IPS-18a (cell line): ENCODE results near the gene TMPO.
"Not testable (repeated sequence)": the region's sequence is repeated elsewhere in the genome, so short reads cannot be mapped to it uniquely, and the experiment has no call there.

Experiments
- H3K27ac ChIP-seq: one replicate; pipeline ENCODE4 v1.5.1; 2013; ENCODE audit warnings: low read length
- H3K27me3 ChIP-seq: one replicate; pipeline ENCODE4 v1.6.1; 2013; ENCODE audit warnings: mild to moderate bottlenecking, low read length; ENCODE audit not compliant: control insufficient read depth, insufficient read depth
- H3K36me3 ChIP-seq: one replicate; pipeline ENCODE4 v1.6.1; 2013; ENCODE audit warnings: low read depth, low read length; ENCODE audit not compliant: control insufficient read depth
- H3K4me1 ChIP-seq: one replicate; pipeline ENCODE4 v1.6.1; 2013; ENCODE audit warnings: low read depth, low read length; ENCODE audit not compliant: control insufficient read depth
- H3K4me3 ChIP-seq: one replicate; pipeline ENCODE4 v1.5.1; 2013; ENCODE audit warnings: low read length
- H3K9ac ChIP-seq: one replicate; pipeline ENCODE4 v1.6.1; 2013; ENCODE audit warnings: mild to moderate bottlenecking, low read length, moderate library complexity
- H3K9me3 ChIP-seq: one replicate; pipeline ENCODE4 v1.6.1; 2013; ENCODE audit warnings: low read depth, low read length; ENCODE audit not compliant: control insufficient read depth

The TMPO gene

DNA sequence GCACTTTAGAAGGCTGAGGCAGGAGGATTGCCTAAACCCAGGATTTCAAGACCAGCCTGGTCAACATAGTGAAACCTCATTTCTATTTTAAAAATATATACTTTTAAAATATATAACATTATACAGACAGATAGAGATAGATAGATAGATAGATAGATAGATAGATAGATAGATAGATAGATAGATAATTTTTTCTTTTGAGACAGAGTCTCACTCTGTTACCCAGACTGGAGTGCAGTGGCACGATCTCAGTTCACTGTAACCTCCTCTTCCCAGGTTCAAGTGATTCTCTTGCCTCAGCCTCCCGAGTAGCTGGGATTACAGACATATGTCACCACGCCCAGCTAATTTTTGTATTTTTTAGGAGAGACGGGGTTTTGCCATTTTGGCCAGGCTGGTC, 42.7 kb downstream of the TMPO start:
- H3K9me3 ChIP-seq, H3K4me3 ChIP-seq, H3K9ac ChIP-seq, H3K27ac ChIP-seq, H3K36me3 ChIP-seq, H3K4me1 ChIP-seq, H3K27me3 ChIP-seq: not testable (repeated sequence)

DNA sequence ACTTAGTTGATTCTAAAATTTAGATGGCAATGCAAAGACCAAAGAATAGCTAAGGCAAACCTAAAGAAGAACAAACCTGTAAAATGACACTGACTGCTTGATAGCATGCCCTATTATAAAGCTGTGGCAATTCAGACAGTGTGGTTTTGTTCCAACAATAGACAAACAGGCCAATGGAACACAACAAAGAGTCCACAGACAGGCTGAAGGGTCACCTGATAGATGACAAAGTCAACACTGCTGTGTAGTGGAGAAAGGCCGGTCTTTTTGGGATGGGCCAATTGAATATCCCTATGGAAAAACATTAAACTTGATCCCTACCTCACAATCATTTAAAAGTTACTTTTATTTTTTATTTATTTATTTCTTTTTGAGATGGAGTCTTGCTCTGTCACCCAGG, 44.3 kb downstream of the TMPO start:
- no peak overlapping the region for H3K4me3 ChIP-seq
- H3K27me3 ChIP-seq, result no peaks in the 10 kb centered on the region
- H3K27ac ChIP-seq, result no peak overlapping the region
- no peak overlapping the region for H3K9ac ChIP-seq
- no peaks in the 10 kb centered on the region for H3K4me1 ChIP-seq
- no peaks in the 10 kb centered on the region for H3K9me3 ChIP-seq
- no peaks in the 10 kb centered on the region for H3K36me3 ChIP-seq

DNA sequence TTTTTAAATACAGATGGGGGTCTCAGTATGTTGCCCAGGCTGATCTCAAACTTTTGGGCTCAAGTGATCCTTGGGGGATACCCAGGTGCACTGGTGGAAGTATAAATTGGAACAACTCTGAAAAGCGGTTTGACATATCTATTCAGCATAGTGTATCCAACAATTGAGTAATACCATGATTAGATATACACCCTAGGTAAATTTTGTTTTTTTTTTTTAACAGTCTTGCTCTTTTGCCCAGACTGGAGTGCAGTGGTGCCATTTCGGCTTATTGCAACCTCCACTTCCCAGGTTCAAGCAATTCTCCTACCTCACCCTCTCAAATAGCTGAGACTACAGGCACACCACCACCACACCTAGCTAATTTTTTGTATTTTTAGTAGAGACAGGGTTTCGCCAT, 46.5 kb downstream of the TMPO start:
- Histone ChIP-seq H3K9ac (no peak overlapping the region), H3K36me3 (no peaks in the 10 kb centered on the region), H3K4me1 (no peaks in the 10 kb centered on the region), H3K27me3 (no peaks in the 10 kb centered on the region), H3K4me3 (no peak overlapping the region), H3K9me3 (no peaks in the 10 kb centered on the region), H3K27ac (no peak overlapping the region)

DNA sequence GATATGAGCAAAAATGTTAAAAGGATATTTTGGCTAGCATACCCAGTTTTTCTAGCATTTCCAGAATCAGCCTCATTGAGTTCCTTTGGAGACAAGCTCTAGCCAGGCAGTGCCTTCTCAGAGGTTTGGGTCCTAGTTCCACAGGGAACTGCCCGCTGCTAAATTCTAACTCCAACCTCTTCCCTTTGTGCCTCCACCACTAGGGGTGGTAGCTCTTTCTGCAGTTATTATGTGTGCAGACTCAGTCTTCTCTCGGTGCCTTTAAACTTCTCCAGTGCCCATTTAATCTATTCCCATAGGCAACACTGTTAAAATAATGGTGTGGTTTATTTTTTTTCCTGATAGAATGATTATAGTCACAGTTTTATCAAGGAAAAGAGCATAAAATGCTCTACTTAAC, 56.6 kb downstream of the TMPO start:
- Histone ChIP-seq H3K27ac (no peak overlapping the region), H3K4me1 (no peaks in the 10 kb centered on the region), H3K9ac (no peak overlapping the region), H3K4me3 (no peak overlapping the region), H3K9me3 (no peaks in the 10 kb centered on the region), H3K36me3 (no peaks in the 10 kb centered on the region), H3K27me3 (no peaks in the 10 kb centered on the region)

DNA sequence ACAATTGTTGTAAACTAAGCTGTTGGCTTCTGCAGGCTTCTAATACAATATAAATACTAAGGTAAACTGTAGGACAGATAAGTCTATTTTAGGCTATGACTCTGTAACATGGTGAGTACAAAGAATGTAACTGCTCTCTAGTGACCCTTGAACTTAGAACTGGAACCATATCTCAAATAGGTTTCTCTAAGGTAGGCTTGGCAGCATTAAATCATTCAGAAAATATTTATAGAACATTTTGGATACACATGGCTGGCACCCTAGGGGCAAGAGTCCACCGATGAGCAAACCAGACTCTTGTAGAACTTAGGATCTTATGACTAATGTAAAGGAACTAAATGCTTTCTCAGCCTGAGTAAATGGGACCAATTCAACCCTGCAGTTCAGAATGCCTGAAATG, 58.7 kb downstream of the TMPO start:
- H3K27me3 ChIP-seq, result no peaks in the 10 kb centered on the region
- H3K9me3 ChIP-seq, result no peaks in the 10 kb centered on the region
- H3K36me3 ChIP-seq, result no peaks in the 10 kb centered on the region
- no peak overlapping the region for H3K9ac ChIP-seq
- H3K27ac ChIP-seq, result no peak overlapping the region
- H3K4me1 ChIP-seq, result no peaks in the 10 kb centered on the region
- H3K4me3 ChIP-seq, result no peak overlapping the region

DNA sequence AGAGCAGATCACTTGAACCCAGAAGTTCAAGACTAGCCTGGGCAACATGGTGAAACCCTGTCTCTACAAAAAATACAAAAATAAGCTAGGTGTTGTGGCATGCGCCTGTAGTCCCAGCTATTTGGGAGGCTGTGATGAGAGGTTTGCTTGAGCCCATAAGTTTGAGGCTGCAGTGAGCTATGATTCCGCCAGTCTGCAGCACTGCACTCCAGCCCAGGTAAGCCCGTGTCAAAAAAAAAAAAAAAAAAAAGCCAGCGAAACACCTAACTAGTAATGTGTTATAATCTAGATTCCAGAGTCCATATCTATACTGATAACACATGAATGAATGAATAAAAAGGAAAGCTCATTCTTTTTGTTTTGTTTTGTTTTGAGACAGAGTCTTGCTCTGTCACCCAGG, 59.6 kb downstream of the TMPO start:
- H3K27me3 ChIP-seq, result no peaks in the 10 kb centered on the region
- no peak overlapping the region for H3K4me3 ChIP-seq
- H3K4me1 ChIP-seq, result no peaks in the 10 kb centered on the region
- H3K9ac ChIP-seq, result no peak overlapping the region
- H3K36me3 ChIP-seq, result no peaks in the 10 kb centered on the region
- no peak overlapping the region for H3K27ac ChIP-seq
- no peaks in the 10 kb centered on the region for H3K9me3 ChIP-seq

DNA sequence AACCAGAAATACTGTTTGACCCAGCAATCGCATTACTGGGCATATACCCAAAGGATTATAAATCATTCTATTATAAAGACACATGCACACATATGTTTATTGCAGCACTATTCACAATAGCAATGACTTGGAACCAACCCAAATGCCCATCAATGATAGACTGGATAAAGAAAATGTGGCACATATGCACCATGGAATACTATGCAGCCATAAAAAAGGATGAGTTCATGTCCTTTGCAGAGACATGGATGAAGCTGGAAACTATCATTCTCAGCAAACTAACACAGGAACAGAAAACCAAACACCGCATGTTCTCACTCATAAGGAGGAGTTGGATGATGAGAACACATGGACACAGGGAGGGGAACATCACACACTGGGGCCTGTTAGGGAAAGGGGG, 61.4 kb downstream of the TMPO start:
- not testable (repeated sequence) for H3K9ac ChIP-seq, H3K4me3 ChIP-seq, H3K4me1 ChIP-seq, H3K9me3 ChIP-seq, H3K27me3 ChIP-seq, H3K27ac ChIP-seq, H3K36me3 ChIP-seq

DNA sequence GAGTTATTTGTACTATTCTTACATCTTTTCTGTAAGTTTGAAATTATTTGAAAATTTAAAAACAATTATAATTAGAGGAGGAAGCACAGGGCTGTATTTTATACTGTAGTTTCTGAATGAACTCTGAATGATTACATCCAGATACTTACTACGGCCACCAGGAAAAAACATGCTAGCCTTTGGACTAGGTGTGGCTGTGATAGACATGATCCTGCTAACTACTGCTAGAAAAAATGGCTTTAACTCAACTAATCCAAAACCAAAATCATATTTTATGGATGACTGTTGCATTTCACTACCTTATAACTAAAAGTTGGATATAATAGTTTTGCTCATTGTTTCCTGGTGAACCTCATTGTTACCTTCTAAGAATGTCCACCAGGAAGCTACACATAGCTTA, 63.0 kb downstream of the TMPO start:
- Histone ChIP-seq H3K9ac (no peak overlapping the region), H3K4me1 (no peaks in the 10 kb centered on the region), H3K4me3 (no peak overlapping the region), H3K27me3 (no peaks in the 10 kb centered on the region), H3K9me3 (no peaks in the 10 kb centered on the region), H3K27ac (no peak overlapping the region), H3K36me3 (no peaks in the 10 kb centered on the region)

DNA sequence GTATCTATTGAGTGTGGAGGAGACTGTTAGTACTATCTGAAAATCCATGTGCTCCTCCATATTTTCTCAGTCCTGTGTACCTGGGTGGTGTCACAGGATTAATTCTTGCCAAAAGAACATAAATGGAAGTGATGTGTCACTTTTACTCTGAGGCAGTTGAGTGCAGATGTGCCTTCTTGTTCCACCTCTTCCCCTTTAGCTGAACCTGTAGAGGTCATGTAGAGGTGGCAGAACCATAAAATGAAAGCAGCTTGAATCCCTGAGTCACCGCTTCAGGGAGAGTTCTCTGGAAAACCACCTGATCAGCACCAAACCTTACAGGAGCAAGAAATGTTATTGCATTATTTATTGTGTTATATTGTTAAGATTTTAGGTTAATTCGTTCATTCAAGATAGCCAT, 63.4 kb downstream of the TMPO start:
- H3K27ac ChIP-seq, result no peak overlapping the region
- H3K27me3 ChIP-seq, result no peaks in the 10 kb centered on the region
- H3K4me3 ChIP-seq, result no peak overlapping the region
- H3K36me3 ChIP-seq, result no peaks in the 10 kb centered on the region
- H3K9ac ChIP-seq, result no peak overlapping the region
- H3K9me3 ChIP-seq, result no peaks in the 10 kb centered on the region
- H3K4me1 ChIP-seq, result no peaks in the 10 kb centered on the region

DNA sequence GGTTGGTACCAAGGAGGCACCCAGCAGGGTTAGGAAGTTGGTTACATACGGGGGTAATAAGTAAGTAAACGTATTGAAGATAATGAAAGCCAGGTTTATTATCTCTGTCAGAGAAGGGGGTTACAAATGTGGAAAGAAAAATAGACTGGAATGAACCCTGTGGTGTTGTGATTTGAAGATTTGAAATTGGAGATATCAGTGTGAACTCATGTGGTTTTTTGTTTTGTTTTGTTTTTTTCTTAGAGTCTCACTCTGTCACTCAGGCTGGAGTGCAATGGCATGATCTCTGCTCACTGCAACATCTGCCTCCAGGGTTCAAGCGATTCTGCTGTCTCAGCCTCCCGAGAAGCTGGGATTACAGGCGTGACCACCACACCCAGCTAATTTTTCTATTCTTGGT, 64.0 kb downstream of the TMPO start:
- Histone ChIP-seq H3K27ac (no peak overlapping the region), H3K9me3 (no peaks in the 10 kb centered on the region), H3K36me3 (no peaks in the 10 kb centered on the region)

DNA sequence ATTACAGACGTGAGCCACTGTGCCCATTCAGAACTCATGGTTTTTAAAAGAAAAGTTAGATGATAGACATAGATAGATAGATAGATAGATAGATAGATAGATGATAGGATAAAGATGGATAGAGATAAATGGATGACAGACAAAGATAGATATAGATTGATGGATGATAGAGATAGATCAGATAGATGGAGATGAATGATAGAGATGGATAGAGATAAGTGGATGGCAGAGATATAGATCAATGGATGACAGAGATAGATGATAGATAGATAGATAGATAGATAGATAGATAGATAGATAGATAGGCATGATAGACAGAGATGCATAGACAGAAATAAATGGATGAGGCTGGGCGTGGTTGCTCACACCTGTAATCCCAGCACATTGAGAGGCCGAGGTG, 64.4 kb downstream of the TMPO start:
- Histone ChIP-seq H3K27me3 (no peaks in the 10 kb centered on the region), H3K4me3 (no peak overlapping the region), H3K9ac (no peak overlapping the region), H3K9me3 (no peaks in the 10 kb centered on the region), H3K36me3 (no peaks in the 10 kb centered on the region), H3K27ac (no peak overlapping the region), H3K4me1 (no peaks in the 10 kb centered on the region)

More for the DNA sequence above, 64.0 kb downstream of the TMPO start:
- no peaks in the 10 kb centered on the region for H3K27me3 ChIP-seq
- no peak overlapping the region for H3K9ac ChIP-seq
- no peaks in the 10 kb centered on the region for H3K4me1 ChIP-seq
- H3K4me3 ChIP-seq, result no peak overlapping the region

DNA sequence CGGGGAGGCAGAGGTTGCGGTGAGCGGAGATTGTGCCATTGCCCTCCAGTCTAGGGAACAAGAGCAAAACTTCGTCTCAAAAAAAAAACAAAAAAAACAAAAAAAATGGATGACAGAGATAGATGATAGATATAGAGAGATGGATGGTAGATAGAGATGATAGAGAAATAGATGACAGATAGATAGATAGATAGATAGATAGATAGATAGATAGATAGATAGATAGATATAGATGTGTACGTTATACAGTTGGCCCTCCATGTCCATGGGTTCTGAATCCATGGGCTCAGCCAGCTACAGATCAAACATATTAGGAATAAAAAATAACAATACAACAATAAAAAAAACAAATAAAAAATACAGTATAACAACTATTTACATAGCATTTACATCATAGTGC, 65.3 kb downstream of the TMPO start:
- Histone ChIP-seq H3K9ac (no peak overlapping the region), H3K36me3 (no peaks in the 10 kb centered on the region), H3K4me3 (no peak overlapping the region), H3K4me1 (no peaks in the 10 kb centered on the region), H3K27me3 (no peaks in the 10 kb centered on the region), H3K9me3 (no peaks in the 10 kb centered on the region), H3K27ac (no peak overlapping the region)

DNA sequence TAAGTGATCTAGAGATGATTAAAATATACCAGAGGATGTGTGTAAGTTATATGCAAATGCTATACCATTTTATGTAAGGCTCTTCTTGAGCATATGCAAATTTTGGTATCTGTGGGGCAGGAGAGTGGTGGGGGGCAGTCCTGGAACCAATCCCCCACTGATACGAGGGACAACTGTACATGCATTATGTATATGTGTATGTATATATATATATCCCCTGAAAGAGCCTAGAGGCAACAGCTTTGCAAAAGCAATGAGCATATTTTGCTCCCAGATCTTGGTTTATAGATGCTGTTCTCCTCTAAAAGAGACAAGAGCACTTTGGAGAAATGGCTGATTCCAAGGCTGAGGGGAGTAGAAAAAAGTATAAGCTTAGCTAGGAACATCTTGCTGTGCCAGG, 65.7 kb downstream of the TMPO start:
- Histone ChIP-seq H3K4me1 (no peaks in the 10 kb centered on the region), H3K9me3 (no peaks in the 10 kb centered on the region), H3K27me3 (no peaks in the 10 kb centered on the region), H3K36me3 (no peaks in the 10 kb centered on the region), H3K27ac (no peak overlapping the region), H3K9ac (no peak overlapping the region), H3K4me3 (no peak overlapping the region)
